H1 (cell line): ENCODE data around the gene DMAC2.

ENCODE experiments used
- ATF2 ChIP-seq: IDR thresholded peaks from 2 replicates; pipeline ENCODE4 v1.6.1; 2012; ENCODE audit warnings: low read length, inconsistent platforms
- CEBPB ChIP-seq: IDR thresholded peaks from 2 replicates; pipeline ENCODE4 v1.6.1; 2012; ENCODE audit warnings: low read depth, low read length
- CHD2 ChIP-seq: IDR thresholded peaks from 2 replicates; pipeline ENCODE4 v1.6.1; 2012; ENCODE audit warnings: low read length, improper control_type of control experiment
- CTCF ChIP-seq, 3 experiments: IDR thresholded peaks; 1 replicate in 2 of 3; 2 replicates in 1 of 3; pipeline versions ENCODE4 v1.5.1 to v1.6.1; 2011; ENCODE audit warnings: low read length in 3 of 3, mild to moderate bottlenecking in 3 of 3, inconsistent platforms in 2 of 3, low read depth in 1 of 3, moderate library complexity in 1 of 3; ENCODE audit not compliant: insufficient read depth in 1 of 3; ENCODE audit errors: control extremely low read depth in 1 of 3
- EZH2 ChIP-seq: fragments of 200-600 bp; sonication (generic); IDR thresholded peaks from 2 replicates; pipeline ENCODE4 v1.7.1; 2012; ENCODE audit warnings: low read depth, mild to moderate bottlenecking, moderate library complexity, low read length, inconsistent platforms; ENCODE audit not compliant: severe bottlenecking
- ZNF274 ChIP-seq: IDR thresholded peaks from 2 replicates; pipeline ENCODE4 v1.7.0; 2012; ENCODE audit warnings: low read length, borderline replicate concordance; ENCODE audit errors: extremely low read depth
- TF ChIP-seq, protein P1 (sequence below): IDR thresholded peaks from 2 replicates; pipeline ENCODE4 v1.6.1; 2012; ENCODE audit warnings: inconsistent platforms

- TF ChIP-seq CTCF (IDR thresholded peaks at IDR 0.05; ENCODE audit: control extremely low read depth in 1 of 3, insufficient read depth in 1 of 3, low read depth in 1 of 3, low read length in 3 of 3): no peak
- TF ChIP-seq EZH2: no peak
- TF ChIP-seq, protein P1, sequence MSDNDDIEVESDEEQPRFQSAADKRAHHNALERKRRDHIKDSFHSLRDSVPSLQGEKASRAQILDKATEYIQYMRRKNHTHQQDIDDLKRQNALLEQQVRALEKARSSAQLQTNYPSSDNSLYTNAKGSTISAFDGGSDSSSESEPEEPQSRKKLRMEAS: no peak
- TF ChIP-seq CEBPB: no peak
- TF ChIP-seq ATF2: no peak
- TF ChIP-seq ZNF274: no peak
- no peak for TF ChIP-seq CHD2
These were observed 16.8 kb downstream of the DMAC2 start for GRCh38 chr19:41422955-41423354.
